HepG2 (cell line): ENCODE data around the gene SLC39A2. TPM values are rescaled to one million over a fixed set of nuclear protein-coding genes. Genes with fewer than 3 reads are reported as not detected.

Source experiments
- ATAC-seq: fragments of 200-7000 bp; cut with Tn5 transposase; 3 replicates; pipeline ENCODE4 v1.9.1; 2020; ENCODE audit warnings: mild to moderate bottlenecking, moderate library complexity
- BruUV-seq: library from RNA; stranded (reverse); fragments of 400-500 nt; replicated peaks from 2 replicates; lab custom pipeline; 2021; lab: Mats Ljungman, UMichigan
- CTCF ChIA-PET: fragments of 300-600 bp; formaldehyde crosslinking; extraction: SDS; loops from one replicate; lab custom pipeline; 2021; ENCODE audit warnings: low total read pairs, inconsistent platforms, low intra/inter-chr PET ratio; lab: Yijun Ruan, JAX
- POLR2A ChIA-PET: fragments of 350-600 bp; sonication (Branson Sonifier 250); formaldehyde crosslinking; loops from one replicate; lab custom pipeline; 2020; ENCODE audit warnings: antibody characterized with exemption, inconsistent platforms; lab: Yijun Ruan, JAX
- DNase-seq: peaks from one replicate; pipeline ENCODE4 v3.0.0-alpha.2; 2015; ENCODE audit warnings: low spot score
- FAIRE-seq: peaks from 3 replicates; lab custom pipeline; 2011; peaks lifted over from hg19 to GRCh38; lab: Jason Lieb, UNC
- H2AFZ ChIP-seq: one replicate; pipeline ENCODE4 v1.6.1; 2011; ENCODE audit warnings: low read length, inconsistent platforms
- H3K27ac ChIP-seq: fragments of 300-600 bp; 3 replicates; pipeline ENCODE4 v1.8.0; 2011; ENCODE audit warnings: mixed run types, mild to moderate bottlenecking, mixed read lengths, low read length, inconsistent platforms; ENCODE audit not compliant: insufficient read depth; ENCODE audit errors: extremely low read length
- H3K27me3 ChIP-seq, 2 experiments: fragments of 200-600 bp in 1 of 2; 2 replicates in 1 of 2; 3 replicates in 1 of 2; pipeline versions ENCODE4 v1.6.0 to v1.8.0; 2011; ENCODE audit warnings: low read length in 2 of 2, mild to moderate bottlenecking in 2 of 2, moderate library complexity in 2 of 2, inconsistent platforms in 1 of 2; ENCODE audit not compliant: insufficient read depth in 2 of 2, control insufficient read depth in 1 of 2
- H3K36me3 ChIP-seq, 2 experiments: fragments of 200-600 bp in 1 of 2; replicated peaks in 1 of 2; 2 replicates in 1 of 2; 3 replicates in 1 of 2; pipeline versions ENCODE4 v1.5.1 to v1.8.0; 2011; ENCODE audit warnings: low read length in 2 of 2, inconsistent platforms in 1 of 2; ENCODE audit not compliant: insufficient read depth in 2 of 2, control insufficient read depth in 1 of 2
- H3K4me1 ChIP-seq: 2 replicates; pipeline ENCODE4 v1.5.1; 2012; ENCODE audit warnings: low read length, inconsistent platforms; ENCODE audit not compliant: insufficient read depth
- H3K4me2 ChIP-seq: 2 replicates; pipeline ENCODE4 v1.6.0; 2011; ENCODE audit warnings: low read depth, low read length, inconsistent platforms
- H3K4me3 ChIP-seq, 3 experiments: fragments of 200-600 bp in 1 of 3; sonication (generic), shearing (Covaris generic) in 1 of 3; replicated peaks in 1 of 3; 2 replicates each; pipeline ENCODE4 v1.5.1; 2011 to 2016; ENCODE audit warnings: low read length in 3 of 3, inconsistent platforms in 2 of 3, low read depth in 2 of 3, mild to moderate bottlenecking in 2 of 3, control low read depth in 1 of 3, mixed read lengths in 1 of 3; ENCODE audit not compliant: insufficient read depth in 1 of 3
- H3K79me2 ChIP-seq: one replicate; pipeline ENCODE4 v1.6.1; 2011; ENCODE audit warnings: low read length, inconsistent platforms; ENCODE audit not compliant: insufficient read depth
- H3K9ac ChIP-seq: 2 replicates; pipeline ENCODE4 v1.6.0; 2011; ENCODE audit warnings: mild to moderate bottlenecking, low read depth, low read length, inconsistent platforms; ENCODE audit not compliant: insufficient read depth
- H3K9me3 ChIP-seq: 2 replicates; pipeline ENCODE4 v1.5.1; 2012; ENCODE audit warnings: mild to moderate bottlenecking, low read length
- H4K20me1 ChIP-seq: 2 replicates; pipeline ENCODE4 v1.6.0; 2011; ENCODE audit warnings: inconsistent platforms, mild to moderate bottlenecking, low read length, moderate library complexity; ENCODE audit not compliant: insufficient read depth
- ATF7 ChIP-seq, 2 experiments: fragments of 450-650 bp in 1 of 2; sonication (generic) in 1 of 2; formaldehyde crosslinking in 1 of 2; IDR thresholded peaks; 2 replicates each; pipeline versions ENCODE4 v1.4.0 to v1.6.1; 2016 to 2020; ENCODE audit warnings: antibody characterized with exemption in 1 of 2, mild to moderate bottlenecking in 1 of 2, missing genetic modification reagents in 1 of 2
- ERF ChIP-seq: IDR thresholded peaks from 2 replicates; pipeline ENCODE4 v1.6.1; 2018; ENCODE audit warnings: missing biosample characterization, missing genetic modification reagents
- FOXJ3 ChIP-seq: sonication (generic); formaldehyde crosslinking; IDR thresholded peaks from 2 replicates; pipeline ENCODE4 v1.4.0; 2020; ENCODE audit warnings: missing genetic modification reagents, mild to moderate bottlenecking, borderline replicate concordance
- TP53 ChIP-seq: sonication (generic); formaldehyde crosslinking; conservative IDR thresholded peaks from 2 replicates; pipeline ENCODE4 v1.4.0; 2020; ENCODE audit warnings: missing genetic modification reagents
- ZBTB3 ChIP-seq: sonication (generic); formaldehyde crosslinking; IDR thresholded peaks from 2 replicates; pipeline ENCODE4 v1.4.0; 2020; ENCODE audit warnings: low read depth, mild to moderate bottlenecking, moderate library complexity, missing genetic modification reagents, borderline replicate concordance
- ZFP36L2 ChIP-seq: sonication (generic); formaldehyde crosslinking; IDR thresholded peaks from 2 replicates; pipeline ENCODE4 v1.4.0; 2020; ENCODE audit warnings: missing genetic modification reagents
- ZNF367 ChIP-seq: sonication (generic); formaldehyde crosslinking; IDR thresholded peaks from 2 replicates; pipeline ENCODE4 v1.4.0; 2020; ENCODE audit warnings: missing genetic modification reagents, borderline replicate concordance
- ZNF713 ChIP-seq: sonication (generic); formaldehyde crosslinking; IDR thresholded peaks from 2 replicates; pipeline ENCODE4 v1.4.0; 2020; ENCODE audit warnings: mild to moderate bottlenecking, missing genetic modification reagents
- ZSCAN20 ChIP-seq: sonication (generic); formaldehyde crosslinking; IDR thresholded peaks from 2 replicates; pipeline ENCODE4 v1.4.0; 2020; ENCODE audit warnings: missing genetic modification reagents, mild to moderate bottlenecking, borderline replicate concordance
- ZSCAN22 ChIP-seq: sonication (generic); formaldehyde crosslinking; IDR thresholded peaks from 2 replicates; pipeline ENCODE4 v1.4.0; 2020; ENCODE audit warnings: mild to moderate bottlenecking, missing genetic modification reagents
- WGBS: methylation state at CpG from one replicate; pipeline ENCODE4 v1.1.6; 2017; ENCODE audit warnings: low lambda C conversion rate; 5-methylcytosine and 5-hydroxymethylcytosine counted together
- in situ Hi-C: cut with HindIII; loops from 2 replicates; pipeline ENCODE4 v1.10.0; 2017; ENCODE audit warnings: low pct_unique_long_range_greater_than_20kb; ENCODE audit not compliant: extremely low pct_ligation_motif_present
- intact Hi-C: fragments of 100-400 bp; cut with micrococcal nuclease; formaldehyde crosslinking; loops from one replicate; pipeline ENCODE4 v1.10.0; 2022; ENCODE audit not compliant: unreplicated experiment
- polyA plus RNA-seq, 8 experiments: library from polyadenylated mRNA; depleted of rRNA in 3 of 8; stranded (reverse) in 7 of 8; unstranded in 1 of 8; fragments of >200 nt; fragmentation: Illumina TruSeq in 4 of 8; extraction: Trizol in 4 of 8; gene quantifications; 2 replicates each; pipeline versions ENCODE4 v1.2.1 to v1.2.3, GENCODE V29; 2011 to 2016; ENCODE audit warnings: low read depth in 4 of 8, missing spikeins in 1 of 8, mixed read lengths in 1 of 8; ENCODE audit not compliant: insufficient read depth in 1 of 8
- total RNA-seq, 5 experiments: library from RNA; depleted of rRNA; stranded (reverse); fragments of >200 nt; fragmentation: Illumina TruSeq; extraction: Trizol; gene quantifications; 2 replicates each; pipeline ENCODE4 v1.2.3, GENCODE V29; 2016; ENCODE audit warnings: low read depth in 1 of 5
- TF ChIP-seq, protein P1 (sequence below): sonication (generic); formaldehyde crosslinking; IDR thresholded peaks from 2 replicates; pipeline ENCODE4 v1.4.0; 2020; ENCODE audit warnings: missing genetic modification reagents

Gene SLC39A2
- total and polyA plus RNA-seq, 2 of the 13 experiments (the other 11 are each of a cell fraction or from before 2014, with no cell fraction given) = 0.08 to 0.11 TPM

GRCh38 chr14:20996521-20996920 is 2.6 kb upstream of the SLC39A2 start:
- POLR2A ChIA-PET = interaction anchor here (1.1 kb wide), 1 partner anchor 18 kb away, joined by 4 read pairs; no protein-coding TSS in a partner anchor
- Histone ChIP-seq H3K9ac (no peak overlapping the region), H3K9me3 (no peaks in the 10 kb centered on the region), H3K4me1 (peaks cover 7% of the 10 kb centered on the region), H3K27ac (no peak overlapping the region), H3K4me3 (no peak overlapping the region), H3K4me2 (no peak overlapping the region), H3K79me2 (no peaks in the 10 kb centered on the region), H4K20me1 (no peaks in the 10 kb centered on the region), H3K36me3 (peaks cover 25 to 48% of the 10 kb centered on the region in 2 experiments), H2AFZ (no peak overlapping the region), H3K27me3 (no peaks in the 10 kb centered on the region)
- FAIRE-seq = no peak
- CTCF ChIA-PET = no interaction called here
- 96% methylated on average over 14 of the region's 14 CpGs for WGBS
- ATAC-seq = no peak
- in situ Hi-C loops (loop anchor here (25.0 kb wide), 1 partner anchor 659 kb away; the partner anchor contains the start of genes CCNB1IP1 and PARP2), intact Hi-C loops (no loop called here)
- BruUV-seq = no TSS peak
- TF ChIP-seq ZSCAN20 (CRISPR knock-in tag) = no peak
- no peak for TF ChIP-seq TP53
- no peak for TF ChIP-seq ZBTB3 (CRISPR knock-in tag)
- TF ChIP-seq ERF (CRISPR knock-in tag) = no peak
- TF ChIP-seq ZNF713 (CRISPR knock-in tag) = no peak
- TF ChIP-seq, protein P1, sequence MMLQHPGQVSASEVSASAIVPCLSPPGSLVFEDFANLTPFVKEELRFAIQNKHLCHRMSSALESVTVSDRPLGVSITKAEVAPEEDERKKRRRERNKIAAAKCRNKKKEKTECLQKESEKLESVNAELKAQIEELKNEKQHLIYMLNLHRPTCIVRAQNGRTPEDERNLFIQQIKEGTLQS (CRISPR knock-in tag) = no peak
- TF ChIP-seq ZNF367 (CRISPR knock-in tag) = no peak
- TF ChIP-seq FOXJ3 (CRISPR knock-in tag) = no peak
- no peak for TF ChIP-seq ZSCAN22 (CRISPR knock-in tag)
- no peak for TF ChIP-seq ZFP36L2
- no peak for TF ChIP-seq ATF7 (IDR thresholded peaks at IDR 0.05)
- no peak for TF ChIP-seq ATF7 (CRISPR knock-in tag; IDR thresholded peaks at IDR 0.05)
- DNase-seq = no peak
